Activated CD4-positive, alpha-beta T cell treated with anti-CD3 and anti-CD28 coated beads, Interleukin-2, amount 50 U/mL, for 1 hour (primary cell): ENCODE measurements around the gene SNRNP35.
"Not testable (repeated sequence)": the region's sequence is repeated elsewhere in the genome, so short reads cannot be mapped to it uniquely, and the experiment has no call there.

Source experiments
- DNase-seq: peaks from one replicate; pipeline ENCODE4 v3.0.0-alpha.2; 2020

SNRNP35 gene

DNA sequence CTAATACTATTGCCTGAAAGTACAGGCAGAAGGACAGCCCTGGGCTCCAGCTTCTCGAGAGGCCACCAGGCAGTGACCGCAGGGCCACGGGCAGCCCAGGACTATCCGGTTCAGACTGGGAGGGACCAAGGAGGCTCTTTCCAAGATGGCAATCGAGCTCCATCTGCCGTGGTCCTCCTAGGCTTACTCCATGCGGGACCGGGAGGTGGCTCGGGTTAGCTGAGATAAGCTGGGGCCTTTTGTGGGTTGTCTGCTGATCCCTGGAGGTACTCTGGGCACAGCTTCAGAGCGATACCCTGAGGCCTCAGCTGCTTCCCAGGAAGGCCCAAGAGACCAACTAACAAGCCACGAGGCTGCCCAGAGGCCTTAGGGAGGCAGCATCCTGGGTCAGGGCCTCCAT is 33.1 kb downstream of the SNRNP35 start:
- DNase-seq, result no peak

DNA sequence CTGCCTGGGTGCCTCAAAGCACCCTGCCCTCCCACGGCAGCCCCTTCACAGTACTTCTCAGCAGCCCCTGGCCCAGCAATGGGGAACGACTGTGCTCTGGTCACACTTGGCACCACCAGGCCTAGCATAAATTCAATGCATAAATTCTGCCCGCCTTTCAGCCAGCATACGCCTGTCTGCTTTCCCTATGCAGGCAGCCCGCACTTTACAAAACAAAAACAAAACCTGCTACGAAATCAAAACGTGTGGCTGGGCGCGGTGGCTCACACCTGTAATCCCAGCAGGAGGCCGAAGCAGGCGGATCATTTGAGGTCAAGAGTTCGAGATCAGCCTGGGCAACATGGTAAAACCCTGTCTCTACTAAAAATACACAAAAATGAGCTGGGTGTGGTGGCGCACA is 33.5 kb downstream of the SNRNP35 start:
- no peak for DNase-seq

DNA sequence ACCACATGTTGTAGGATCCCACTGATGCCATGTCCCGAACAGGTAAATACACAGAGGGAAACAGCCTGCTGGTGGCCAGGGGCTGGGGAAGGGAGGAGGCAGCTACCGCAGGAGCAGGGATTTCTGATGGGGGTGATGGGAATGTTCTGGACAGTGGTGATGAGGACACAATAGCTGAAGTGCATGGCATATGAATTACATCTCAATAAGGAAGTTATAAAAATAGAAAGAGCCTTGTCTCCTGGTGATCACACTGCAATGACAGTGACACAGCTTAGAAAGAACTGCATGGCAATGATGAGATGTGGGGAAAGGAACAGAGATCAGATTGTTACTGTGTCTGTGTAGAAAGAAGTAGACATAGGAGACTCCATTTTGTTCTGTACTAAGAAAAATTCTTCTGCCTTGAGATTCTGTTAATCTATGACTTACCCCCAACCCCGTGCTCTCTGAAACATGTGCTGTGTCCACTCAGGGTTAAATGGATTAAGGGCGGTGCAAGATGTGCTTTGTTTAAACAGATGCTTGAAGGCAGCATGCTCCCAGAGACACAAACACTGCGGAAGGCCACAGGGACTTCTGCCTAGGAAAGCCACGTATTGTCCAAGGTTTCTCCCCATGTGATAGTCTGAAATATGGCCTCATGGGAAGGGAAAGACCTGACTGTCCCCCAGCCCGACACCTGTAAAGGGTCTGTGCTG is 34.5 kb downstream of the SNRNP35 start:
- DNase-seq, result not testable (repeated sequence)

DNA sequence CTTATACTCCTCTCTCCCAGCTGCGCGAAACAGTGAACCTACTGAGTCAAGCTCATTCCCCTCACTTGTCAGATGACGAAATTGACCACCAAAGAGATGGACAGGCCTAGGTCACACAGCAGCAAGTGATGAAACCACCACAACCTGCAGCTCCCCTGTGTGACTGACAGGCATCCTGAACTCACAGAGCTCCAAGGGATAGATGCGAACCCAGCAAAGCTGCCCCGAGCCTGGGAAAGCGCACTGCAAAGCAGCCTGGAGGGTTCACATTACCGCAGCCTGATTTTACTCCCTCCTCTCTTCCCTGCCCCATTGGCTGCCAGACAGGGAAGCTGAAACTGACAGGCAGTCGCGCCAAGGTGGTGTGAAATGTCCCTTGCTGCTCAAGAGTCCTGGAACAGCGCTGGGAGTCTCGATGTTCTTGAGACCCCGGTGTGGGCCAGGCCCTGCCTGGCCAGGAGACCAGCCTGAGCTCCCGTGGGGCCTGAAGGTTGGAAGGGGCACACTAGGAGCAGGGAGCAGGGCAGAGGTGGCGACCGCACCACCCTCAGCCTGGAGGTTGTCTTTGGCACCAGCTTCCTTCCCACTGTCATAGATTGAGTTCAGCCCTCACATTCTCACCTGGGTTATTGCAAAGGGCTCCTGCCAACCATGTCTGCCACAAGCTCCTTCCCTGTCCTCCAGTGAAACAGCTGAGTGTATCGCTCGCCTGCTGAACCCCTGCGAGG is 36.3 kb downstream of the SNRNP35 start:
- DNase-seq, result no peak

DNA sequence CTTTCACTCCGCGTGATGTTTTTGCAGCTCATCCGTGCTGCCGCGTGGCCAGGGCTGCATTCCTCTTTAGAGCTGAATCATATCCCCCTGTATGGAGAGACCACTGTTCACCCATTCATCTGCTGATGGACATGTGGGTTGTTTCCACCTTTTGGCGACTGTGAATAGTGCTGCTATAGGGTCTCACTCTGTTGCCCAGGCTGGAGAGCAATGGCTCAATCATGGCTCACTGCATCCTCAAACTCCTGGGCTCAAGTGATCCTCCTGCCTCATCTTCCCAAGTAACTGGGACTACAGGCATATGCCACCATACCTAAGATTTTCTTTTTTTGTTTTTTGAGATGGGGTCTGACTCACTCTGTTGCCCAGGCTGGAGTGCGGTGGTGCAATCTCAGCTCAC is 39.1 kb downstream of the SNRNP35 start:
- DNase-seq, result no peak

DNA sequence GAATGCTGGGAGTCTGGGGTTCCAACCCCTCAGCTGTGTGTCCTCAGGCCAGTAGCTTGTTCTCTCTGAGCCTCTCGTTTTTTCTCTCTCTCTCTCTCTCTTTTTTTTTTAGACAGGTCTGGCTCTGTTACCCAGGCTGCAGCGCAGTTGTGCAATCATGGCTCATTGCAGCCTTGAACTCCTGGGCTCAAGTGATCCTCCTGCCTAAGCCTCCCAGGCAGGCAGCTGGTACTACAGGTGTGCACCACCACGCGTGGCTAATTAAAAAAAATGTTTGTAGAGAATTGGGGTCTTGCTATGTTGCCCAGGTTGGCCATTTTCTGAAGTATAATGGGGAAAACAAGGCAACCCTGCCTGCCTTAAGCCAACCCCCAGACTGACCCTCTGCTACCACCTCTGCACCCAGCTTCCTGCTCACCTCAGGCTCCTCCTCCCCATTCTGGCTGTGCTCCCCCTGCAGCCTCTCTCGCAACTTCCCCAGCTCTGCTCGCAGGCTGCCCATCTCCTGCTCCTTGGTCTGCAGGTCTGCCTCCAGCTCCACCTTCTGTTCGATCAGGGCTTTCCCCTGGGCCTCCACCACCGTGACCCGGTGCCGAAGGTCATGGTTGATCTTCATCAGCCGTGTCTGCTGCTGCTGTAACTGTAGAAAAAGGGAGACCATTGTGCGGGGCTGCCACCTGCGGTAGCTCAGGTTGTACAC is 40.3 kb downstream of the SNRNP35 start:
- DNase-seq, result no peak

DNA sequence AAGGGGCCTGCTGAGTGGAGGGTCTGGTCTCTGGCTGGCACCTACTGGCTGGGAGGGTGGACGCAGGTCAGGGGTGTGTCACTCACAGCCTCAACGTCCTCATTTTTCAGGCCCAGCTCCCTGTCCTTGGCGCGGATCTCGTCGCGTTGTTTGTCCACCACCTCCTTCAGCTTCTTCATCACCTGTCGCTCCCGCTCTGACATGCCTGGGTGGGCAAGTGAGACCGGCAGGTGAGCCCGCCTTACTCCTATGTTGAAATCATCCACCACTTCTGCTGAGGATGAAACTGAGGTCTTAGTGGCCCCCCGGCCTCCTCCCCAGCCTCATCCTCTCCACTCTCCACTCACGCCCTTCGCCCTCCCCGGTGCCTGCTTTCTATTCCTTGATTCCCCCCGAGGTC is 41.4 kb downstream of the SNRNP35 start:
- DNase-seq, result no peak

DNA sequence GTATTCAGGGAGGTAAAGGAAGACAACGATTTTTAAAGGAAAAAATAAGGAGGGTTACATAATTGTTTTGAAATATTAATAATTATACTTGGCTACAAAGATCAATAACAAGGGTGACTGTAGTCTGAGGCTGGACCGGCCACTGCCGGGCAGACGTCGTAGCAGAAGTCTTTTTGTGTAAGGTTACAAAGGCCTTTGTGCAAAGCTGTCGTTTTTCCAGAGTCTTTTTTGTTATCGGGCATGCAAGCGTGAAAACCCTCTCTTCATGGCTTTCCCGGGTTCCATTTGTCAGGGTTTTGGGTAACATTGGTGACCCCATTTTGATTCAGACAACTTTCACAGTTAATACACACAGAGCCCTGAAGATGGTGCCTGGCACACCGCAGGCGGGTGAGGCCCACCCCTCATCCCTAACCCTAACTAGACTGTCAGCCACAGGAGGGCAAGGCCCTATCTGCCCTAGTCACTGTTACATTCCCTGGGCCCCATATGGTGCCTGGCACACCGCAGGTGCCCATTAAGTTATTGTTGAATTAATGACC is 44.3 kb downstream of the SNRNP35 start:
- DNase-seq, result no peak

DNA sequence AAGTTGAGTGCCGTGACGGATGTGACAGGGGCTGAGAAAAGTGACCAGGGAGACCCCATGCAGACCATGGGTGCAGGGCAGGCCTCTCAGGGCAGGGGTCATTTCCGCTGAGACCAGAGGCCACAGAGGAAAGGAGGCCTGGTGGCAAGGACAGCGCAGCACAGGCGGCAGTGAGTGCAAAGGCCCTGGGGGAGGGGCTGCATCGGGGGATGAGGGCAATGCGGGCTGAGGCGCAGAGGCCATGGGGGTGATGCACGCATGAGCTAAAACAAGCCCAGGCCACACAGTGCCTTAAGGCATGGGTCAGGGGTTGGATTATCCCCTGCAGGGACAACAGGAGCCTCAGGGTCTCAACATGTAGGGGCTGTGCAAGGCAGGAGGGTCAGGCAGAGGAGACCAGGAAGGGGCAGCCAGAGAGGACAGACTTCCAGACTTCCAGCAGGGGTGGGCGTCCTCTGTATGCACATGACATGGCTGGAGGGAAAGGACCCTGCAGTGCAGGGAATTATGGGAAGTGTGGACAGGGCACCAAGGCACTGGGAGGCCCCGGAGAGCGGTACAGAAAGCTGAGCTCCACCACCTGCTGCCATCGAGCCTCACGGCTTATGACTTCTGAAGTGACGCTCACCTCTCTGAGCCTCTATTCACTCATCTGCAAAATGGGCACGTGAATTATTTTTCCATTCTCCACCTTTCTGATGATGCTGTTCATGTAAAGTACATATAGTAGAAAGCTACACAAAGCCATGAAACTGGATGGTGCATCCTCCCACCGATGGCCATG is 48.3 kb downstream of the SNRNP35 start:
- no peak for DNase-seq

DNA sequence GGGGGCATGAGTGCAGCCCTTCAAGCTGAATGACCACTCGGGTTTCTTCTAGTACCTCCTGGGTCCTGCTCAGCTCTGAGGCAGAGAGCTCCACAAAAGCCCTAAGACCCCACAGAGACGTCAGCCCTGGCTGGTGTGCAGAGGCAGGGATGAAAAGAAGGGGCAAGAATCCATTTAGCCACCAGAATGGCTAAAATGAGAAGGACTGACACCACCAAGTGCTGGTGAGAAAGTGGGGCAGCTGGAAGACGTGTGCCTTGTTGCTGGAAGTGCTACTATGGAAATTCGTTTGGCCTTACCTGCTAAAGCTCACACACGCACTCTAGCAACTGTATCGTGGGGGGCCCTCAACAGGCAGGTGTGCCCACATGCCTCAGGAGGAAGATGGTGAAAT is 48.9 kb downstream of the SNRNP35 start:
- no peak for DNase-seq

DNA sequence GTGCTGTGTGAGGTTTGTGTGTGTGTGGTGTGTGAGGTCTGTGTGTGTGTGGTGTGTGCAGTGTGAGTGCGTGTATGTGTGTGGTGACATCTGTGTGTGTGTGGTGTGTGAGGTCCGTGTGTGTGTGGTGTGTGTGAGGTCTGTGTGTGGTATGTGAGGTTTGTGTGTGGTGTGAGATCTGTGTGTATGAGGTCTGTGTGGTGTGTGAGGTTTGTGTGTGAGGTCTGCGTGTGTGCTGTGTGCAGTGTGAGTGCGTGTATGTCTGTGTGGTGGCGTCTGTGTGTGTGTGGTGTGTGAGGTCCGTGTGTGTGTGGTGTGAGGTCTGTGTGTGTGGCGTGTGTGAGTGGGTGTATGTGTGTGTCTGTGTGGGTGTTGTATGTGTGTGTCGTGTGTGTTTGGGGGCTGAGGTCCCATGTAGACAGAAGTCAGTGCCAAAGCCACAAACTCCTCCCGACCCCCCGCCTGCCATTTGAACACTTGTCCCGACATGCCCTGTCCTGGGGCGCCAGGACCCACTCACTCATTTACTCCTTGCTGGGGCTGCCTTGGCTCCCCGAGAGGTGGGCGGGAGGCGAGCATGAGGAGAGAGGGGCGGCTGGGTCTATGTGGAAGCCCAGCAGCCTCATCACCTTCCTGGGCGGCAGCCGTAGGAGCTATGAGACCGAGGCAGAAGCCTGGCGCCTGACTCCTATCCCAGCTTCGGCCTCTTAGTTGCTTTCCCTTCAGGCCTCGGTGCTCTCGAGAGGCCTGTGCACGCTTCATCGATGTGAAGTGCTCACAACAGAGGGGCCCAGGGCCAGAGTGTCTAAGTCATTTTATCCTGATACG is 55.1 kb downstream of the SNRNP35 start:
- DNase-seq, result no peak

DNA sequence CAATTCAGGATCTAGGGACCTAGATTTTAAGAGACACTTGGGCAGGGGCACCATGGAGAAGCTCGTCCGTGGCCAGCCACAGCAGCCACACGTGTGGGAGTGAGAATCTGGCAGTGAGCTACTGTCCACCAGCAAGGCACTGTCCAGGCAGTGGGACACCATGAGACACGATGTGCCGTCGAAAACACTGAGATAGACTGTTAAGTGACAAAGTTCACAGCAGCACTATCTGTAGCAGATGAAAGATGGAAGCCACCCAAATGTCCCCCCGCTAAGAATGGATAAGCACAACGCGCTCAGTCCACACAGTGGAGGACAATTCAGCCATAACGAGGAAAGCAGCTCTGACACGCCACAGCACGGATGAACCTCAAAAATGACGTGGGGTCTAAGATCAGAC is 55.9 kb downstream of the SNRNP35 start:
- no peak for DNase-seq

DNA sequence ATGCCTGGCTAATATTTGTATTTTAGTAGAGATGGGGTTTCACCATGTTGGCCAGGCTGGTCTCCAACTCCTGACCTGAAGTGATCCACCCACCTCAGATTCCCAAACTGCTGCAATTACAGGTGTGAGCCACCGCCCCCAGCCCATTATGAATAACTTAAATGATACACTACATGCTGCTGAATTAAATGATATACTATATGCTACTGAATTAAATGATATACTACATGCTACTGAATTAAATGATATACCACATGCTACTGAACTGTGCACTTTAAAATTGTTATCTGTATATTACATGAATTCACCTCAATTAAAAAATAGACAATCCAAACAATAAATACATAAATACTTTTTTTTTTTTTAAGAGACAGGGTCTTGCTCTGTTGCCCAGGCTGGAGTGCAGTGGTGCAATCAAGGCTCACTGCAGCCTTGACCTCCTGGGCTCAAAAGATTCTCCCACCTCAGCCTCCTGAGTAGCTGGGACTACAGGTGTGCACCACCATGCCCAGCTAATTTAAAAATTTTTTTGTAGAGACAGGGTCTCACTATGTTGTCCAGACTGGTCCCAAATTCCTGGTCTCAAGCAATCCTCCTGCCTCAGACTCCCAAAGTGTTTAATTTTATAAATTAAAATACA is 56.8 kb downstream of the SNRNP35 start:
- DNase-seq, result not testable (repeated sequence)

DNA sequence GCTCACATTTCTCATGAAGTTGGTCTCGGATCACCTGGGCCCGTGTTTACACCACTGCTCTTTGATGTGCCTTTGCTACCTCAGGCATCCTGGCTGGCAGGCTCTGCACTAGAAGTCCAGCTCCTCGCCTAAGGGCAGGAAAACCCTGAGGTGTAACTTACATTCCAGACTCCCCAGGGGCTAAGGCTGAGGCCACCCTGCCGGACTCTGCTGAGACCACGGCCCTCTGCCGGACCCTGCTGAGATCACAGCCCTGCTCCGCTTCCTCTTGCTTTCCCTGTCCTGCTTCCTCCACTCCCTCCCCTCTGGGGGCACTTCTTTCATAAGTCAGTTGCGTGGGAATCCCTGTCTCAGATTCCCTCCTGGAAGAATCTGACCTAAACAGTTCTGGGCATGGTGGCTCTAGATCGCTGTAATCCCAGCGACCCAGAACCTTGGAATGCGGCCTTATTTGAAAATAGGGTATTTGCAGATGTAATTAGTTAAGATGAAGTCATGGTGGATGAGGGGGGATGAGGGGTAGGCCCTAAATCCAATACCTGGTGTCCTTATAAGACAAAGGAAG is 58.4 kb downstream of the SNRNP35 start:
- DNase-seq, result no peak
